Brain microvascular endothelial cell (primary cell): ENCODE data around the gene TUT7.

Source experiments
- DNase-seq: peaks from one replicate; pipeline ENCODE4 v3.0.0-alpha.2; 2020
- H3K27ac ChIP-seq: fragments of 250-450 bp; sonication (Bioruptor Pico); 2 replicates; pipeline ENCODE4 v1.5.1; 2020; ENCODE audit warnings: mild to moderate bottlenecking, moderate library complexity
- H3K27me3 ChIP-seq: fragments of 250-450 bp; sonication (Bioruptor Pico); replicated peaks from 2 replicates; pipeline ENCODE4 v1.5.1; 2020; ENCODE audit warnings: mild to moderate bottlenecking
- H3K36me3 ChIP-seq: fragments of 250-450 bp; sonication (Bioruptor Pico); replicated peaks from 2 replicates; pipeline ENCODE4 v1.5.1; 2020; ENCODE audit warnings: mild to moderate bottlenecking
- H3K4me3 ChIP-seq: 2 replicates; pipeline ENCODE4 v1.5.1; 2011; ENCODE audit warnings: low read depth, mild to moderate bottlenecking, control low read depth, low read length, moderate library complexity
- CTCF ChIP-seq: IDR thresholded peaks from 2 replicates; pipeline ENCODE4 v1.5.1; 2011; ENCODE audit warnings: low read depth, mild to moderate bottlenecking, moderate library complexity, low read length, control low read depth, inconsistent platforms; ENCODE audit errors: missing control alignments
- in situ Hi-C: cut with HindIII; loops from 2 replicates; pipeline ENCODE4 v1.10.0; 2017; ENCODE audit warnings: low sequenced_read_pairs, low pct_ligation_motif_present

Gene TUT7

DNA sequence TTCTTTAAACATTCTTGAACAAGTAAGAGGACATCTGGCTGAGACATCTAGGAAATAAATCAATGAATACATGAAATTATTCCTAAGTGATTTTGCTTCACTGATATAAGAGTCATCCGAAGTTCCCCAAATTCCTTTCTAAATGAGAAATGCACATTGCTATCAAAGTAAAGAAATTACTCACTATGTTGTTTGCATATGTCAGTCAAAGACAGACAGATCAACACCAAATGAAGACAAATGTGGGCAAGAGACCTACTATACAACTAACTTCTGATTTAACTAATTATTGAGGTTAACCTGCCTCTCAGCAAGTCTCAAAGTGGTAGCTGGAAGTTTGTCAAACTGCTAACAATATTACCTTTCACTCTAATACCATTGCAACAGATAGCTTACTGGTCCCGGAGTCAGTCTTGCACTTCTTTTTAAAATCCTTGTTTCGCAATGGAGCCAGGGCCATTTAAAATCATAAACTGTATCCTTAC, 13.2 kb downstream of the TUT7 start:
- no peak overlapping the region for H3K4me3 ChIP-seq
- in situ Hi-C loops, result no loop called here
- H3K27me3 ChIP-seq, result no peaks in the 10 kb centered on the region
- peaks cover 51% of the 10 kb centered on the region for H3K36me3 ChIP-seq
- no peak for DNase-seq
- no peak for TF ChIP-seq CTCF
- peak overlapping the region; percentile 15 for H3K27ac ChIP-seq

DNA sequence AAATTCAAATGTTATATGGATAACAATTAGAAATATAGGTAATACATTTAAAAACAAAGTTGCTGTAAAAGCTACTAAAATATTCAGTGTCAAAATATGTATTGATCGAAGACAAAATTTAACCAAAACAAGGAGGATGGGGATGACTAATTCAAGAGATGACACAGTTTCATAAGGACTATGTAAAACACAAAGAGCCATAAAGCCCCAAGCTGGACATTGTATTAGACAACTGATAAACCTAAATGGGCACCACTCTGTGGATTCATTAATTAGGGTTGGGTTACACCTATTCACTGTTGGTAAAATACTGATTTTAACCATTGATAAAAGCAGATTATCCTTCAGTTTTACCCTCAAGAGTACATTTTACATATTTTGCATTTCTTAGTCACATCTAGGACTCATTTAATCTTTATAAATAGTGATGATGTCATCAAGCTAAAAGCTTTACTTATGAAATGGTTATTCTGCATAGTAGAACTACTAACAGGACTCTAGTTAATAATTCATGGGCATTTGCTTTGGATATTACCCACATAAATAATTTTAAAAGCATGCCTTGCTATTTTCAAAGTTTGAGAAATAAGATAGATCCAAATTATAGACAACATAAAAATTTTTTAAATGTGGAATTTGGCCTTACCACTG, 13.7 kb downstream of the TUT7 start:
- H3K4me3 ChIP-seq, result no peak overlapping the region
- no peak for DNase-seq
- peak overlapping the region; percentile 15 for H3K27ac ChIP-seq
- peaks cover 51% of the 10 kb centered on the region for H3K36me3 ChIP-seq
- H3K27me3 ChIP-seq, result no peaks in the 10 kb centered on the region
- in situ Hi-C loops, result no loop called here
- no peak for TF ChIP-seq CTCF

GRCh38 chr9:86337469-86338108, 16.6 kb downstream of the TUT7 start:
- TF ChIP-seq CTCF, result no peak
- Histone ChIP-seq H3K27ac (no peak overlapping the region), H3K4me3 (no peak overlapping the region), H3K36me3 (peaks cover 63% of the 10 kb centered on the region), H3K27me3 (no peaks in the 10 kb centered on the region)
- in situ Hi-C loops, result no loop called here
- no peak for DNase-seq

DNA sequence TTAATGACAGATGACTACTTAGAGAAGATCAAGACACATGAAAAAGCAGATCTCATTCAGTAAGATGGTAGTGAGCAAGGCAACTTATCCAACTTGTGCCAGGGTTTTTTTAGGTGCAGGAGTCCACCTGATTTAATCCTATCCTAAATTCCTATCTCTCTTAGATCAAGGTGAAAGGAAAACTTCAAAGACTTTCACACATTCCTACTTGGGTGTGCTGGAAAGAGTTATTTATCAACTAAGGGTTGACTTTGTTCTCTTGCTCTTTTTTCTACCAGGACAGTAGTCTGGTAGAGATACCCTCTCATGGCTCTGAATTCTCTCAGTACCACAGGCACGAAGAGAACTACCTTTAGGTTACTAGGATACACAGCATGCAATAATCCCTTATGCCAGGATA, 18.2 kb downstream of the TUT7 start:
- TF ChIP-seq CTCF, result no peak
- no peak for DNase-seq
- Histone ChIP-seq H3K27me3 (no peaks in the 10 kb centered on the region), H3K27ac (no peak overlapping the region), H3K4me3 (no peak overlapping the region), H3K36me3 (peaks cover 61% of the 10 kb centered on the region)
- in situ Hi-C loops, result no loop called here

GRCh38 chr9:86333651-86334050, 20.6 kb downstream of the TUT7 start:
- TF ChIP-seq CTCF, result no peak
- Histone ChIP-seq H3K27ac (no peak overlapping the region), H3K27me3 (no peaks in the 10 kb centered on the region), H3K4me3 (no peak overlapping the region), H3K36me3 (peaks cover 57% of the 10 kb centered on the region)
- in situ Hi-C loops, result no loop called here
- DNase-seq, result no peak

DNA sequence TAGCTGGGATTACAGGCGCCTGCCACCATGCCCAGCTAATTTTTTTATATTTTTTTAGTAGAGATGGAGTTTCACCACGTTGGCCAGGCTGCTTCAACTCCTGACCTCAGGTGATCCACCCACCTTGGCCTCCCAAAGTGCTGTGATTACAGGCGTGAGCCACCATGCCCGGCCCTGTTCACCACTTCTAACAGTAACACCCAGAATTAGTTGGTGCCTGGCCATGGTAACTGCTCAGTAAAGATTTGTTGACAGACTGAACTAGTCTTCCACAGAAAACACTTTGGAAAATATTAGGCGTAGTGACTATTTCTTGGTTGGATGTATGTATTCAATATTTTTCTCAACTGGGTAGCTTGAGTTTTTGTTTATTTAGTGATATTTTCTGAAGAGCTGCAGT, 24.0 kb downstream of the TUT7 start:
- in situ Hi-C loops, result no loop called here
- H3K36me3 ChIP-seq, result peaks cover 50% of the 10 kb centered on the region
- no peaks in the 10 kb centered on the region for H3K27me3 ChIP-seq
- no peak for DNase-seq
- no peak overlapping the region for H3K4me3 ChIP-seq
- H3K27ac ChIP-seq, result no peak overlapping the region
- TF ChIP-seq CTCF, result no peak
